Activated naive CD8-positive, alpha-beta T cell treated with anti-CD3 and anti-CD28 coated beads, Interleukin-2, amount 50 U/mL, for 24 hours (primary cell): Measurements from ENCODE around the gene GAREM2.

Experiments
- ATAC-seq: fragments of 150-1000 bp; cut with Tn5 transposase; one replicate; pipeline ENCODE4 v1.10.0; 2021
- DNase-seq: peaks from one replicate; pipeline ENCODE4 v3.0.0; 2021
- H3K27ac Mint-ChIP-seq: one replicate; pipeline ENCODE4 v1.8.0; 2021; ENCODE audit warnings: mild to moderate bottlenecking, mixed read lengths
- H3K27me3 Mint-ChIP-seq: one replicate; pipeline ENCODE4 v1.8.0; 2021; ENCODE audit warnings: mixed read lengths
- H3K36me3 Mint-ChIP-seq: one replicate; pipeline ENCODE4 v1.8.0; 2021; ENCODE audit warnings: low read depth, mixed read lengths
- H3K4me1 Mint-ChIP-seq: one replicate; pipeline ENCODE4 v1.8.0; 2021; ENCODE audit warnings: mixed read lengths
- H3K4me3 Mint-ChIP-seq: one replicate; pipeline ENCODE4 v1.8.0; 2021; ENCODE audit warnings: mild to moderate bottlenecking, moderate library complexity, mixed read lengths
- H3K9me3 Mint-ChIP-seq: one replicate; pipeline ENCODE4 v1.8.0; 2021; ENCODE audit warnings: mixed read lengths

The GAREM2 gene

DNA sequence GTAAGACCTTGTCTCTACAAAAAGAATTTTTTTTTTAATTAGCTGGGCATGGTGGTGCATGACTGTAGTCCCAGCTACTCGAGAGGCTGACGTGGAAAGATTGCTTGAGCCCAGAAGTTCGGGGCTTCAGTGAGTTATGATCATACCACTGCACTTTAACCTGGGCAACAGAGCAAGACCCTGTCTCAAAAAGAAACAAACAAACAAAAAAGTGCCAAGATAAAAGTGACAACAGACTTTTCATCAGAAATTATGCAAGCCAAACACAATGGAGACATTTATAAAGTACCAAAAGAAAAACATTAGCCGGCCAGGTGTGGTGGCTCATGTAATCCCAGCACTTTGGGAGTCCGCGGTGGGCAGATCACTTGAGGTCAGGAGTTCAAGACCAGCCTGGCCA, 44.8 kb downstream of the GAREM2 start:
- Mint-ChIP-seq H3K27me3 (no peaks in the 10 kb centered on the region), H3K27ac (no peak overlapping the region), H3K36me3 (peaks cover 35% of the 10 kb centered on the region), H3K4me3 (no peak overlapping the region), H3K4me1 (no peaks in the 10 kb centered on the region), H3K9me3 (no peaks in the 10 kb centered on the region)
- DNase-seq (no peak), ATAC-seq (no peak)

DNA sequence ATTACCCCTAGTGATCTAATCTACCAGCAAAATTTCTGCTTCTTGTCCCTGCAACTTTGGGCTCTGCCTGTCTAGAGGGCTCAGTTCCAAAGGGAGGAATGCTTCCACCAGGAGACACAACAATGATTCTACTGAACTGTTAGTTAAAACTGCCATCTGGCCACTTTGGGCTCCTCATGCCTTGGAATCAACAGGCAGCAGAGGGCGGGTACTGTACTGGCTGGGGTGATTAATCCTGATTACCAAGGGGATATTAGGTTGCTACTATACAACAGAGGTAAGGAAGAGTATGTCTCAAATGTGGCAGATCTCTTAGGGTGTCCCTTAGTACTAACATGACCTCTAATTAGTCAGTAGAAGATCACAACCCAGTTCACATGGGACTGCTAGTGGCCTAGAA, 50.1 kb downstream of the GAREM2 start:
- Mint-ChIP-seq H3K4me3 (no peak overlapping the region), H3K9me3 (no peaks in the 10 kb centered on the region), H3K4me1 (no peaks in the 10 kb centered on the region), H3K27me3 (no peaks in the 10 kb centered on the region), H3K36me3 (peaks cover 41% of the 10 kb centered on the region), H3K27ac (no peak overlapping the region)
- ATAC-seq (no peak), DNase-seq (no peak)

DNA sequence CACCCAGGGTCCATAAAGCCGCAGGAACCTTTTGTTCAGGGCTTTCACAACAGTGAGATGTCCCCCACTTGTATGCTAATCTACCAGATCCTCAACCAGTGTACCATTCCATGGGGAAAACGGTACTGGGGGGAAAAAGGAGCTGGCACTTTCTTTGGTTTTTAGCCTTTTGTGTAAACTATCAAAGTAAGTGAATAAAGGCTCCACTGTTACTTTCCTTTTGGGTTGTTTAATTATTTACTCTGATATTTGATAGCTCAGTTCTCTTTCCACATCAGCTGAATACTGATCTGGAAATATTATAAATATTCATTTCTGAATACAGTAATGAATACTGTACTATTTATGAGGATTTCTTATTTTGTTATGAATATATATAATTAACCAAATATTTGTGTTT, 51.2 kb downstream of the GAREM2 start:
- H3K4me1 Mint-ChIP-seq, result no peaks in the 10 kb centered on the region
- peaks cover 42% of the 10 kb centered on the region for H3K36me3 Mint-ChIP-seq
- ATAC-seq, result no peak
- no peak overlapping the region for H3K27ac Mint-ChIP-seq
- no peaks in the 10 kb centered on the region for H3K27me3 Mint-ChIP-seq
- H3K9me3 Mint-ChIP-seq, result no peaks in the 10 kb centered on the region
- DNase-seq, result no peak
- H3K4me3 Mint-ChIP-seq, result no peak overlapping the region

DNA sequence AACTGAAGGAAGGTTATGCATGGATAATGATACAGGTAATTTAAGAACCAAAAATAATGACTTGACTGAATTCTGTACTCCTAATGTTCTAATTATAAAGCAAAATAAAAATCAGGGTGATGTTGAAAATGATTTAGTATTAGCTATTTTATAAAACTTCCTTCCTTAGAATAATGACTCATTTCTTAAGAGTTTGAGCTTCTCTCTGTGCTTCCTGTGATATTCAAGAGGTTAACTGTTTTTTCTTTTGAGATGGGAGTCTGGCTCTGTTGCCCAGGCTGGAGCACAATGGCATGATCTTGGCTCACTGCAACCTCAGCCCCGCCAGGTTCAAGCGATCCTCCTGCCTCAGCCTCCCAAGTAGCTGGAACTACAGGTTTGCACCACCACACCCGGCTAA, 56.7 kb downstream of the GAREM2 start:
- no peak for DNase-seq
- Mint-ChIP-seq H3K27ac (no peak overlapping the region), H3K9me3 (no peaks in the 10 kb centered on the region), H3K27me3 (no peaks in the 10 kb centered on the region), H3K4me3 (no peak overlapping the region), H3K4me1 (no peaks in the 10 kb centered on the region), H3K36me3 (peaks cover 55% of the 10 kb centered on the region)
- no peak for ATAC-seq

DNA sequence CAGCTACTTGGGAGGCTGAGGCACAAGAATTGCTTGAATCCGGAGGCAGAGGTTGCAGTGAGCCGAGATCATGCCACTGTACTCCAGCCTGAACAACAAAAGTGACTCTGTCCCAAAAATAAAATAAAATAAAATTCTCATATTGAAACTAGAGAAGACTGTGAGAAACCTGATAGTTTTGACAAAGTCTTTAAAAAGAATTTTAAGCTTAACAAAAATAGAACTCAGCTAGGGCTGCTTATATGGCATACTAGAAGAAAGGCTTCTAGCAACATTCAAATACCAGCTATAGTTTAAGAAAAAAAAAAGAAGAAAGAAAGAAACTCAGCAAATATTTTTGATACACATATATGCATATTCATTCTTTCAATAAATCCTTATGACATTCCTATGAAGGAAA, 57.9 kb downstream of the GAREM2 start:
- DNase-seq (no peak), ATAC-seq (no peak)
- Mint-ChIP-seq H3K4me3 (no peak overlapping the region), H3K27ac (no peak overlapping the region), H3K36me3 (peaks cover 58% of the 10 kb centered on the region), H3K27me3 (no peaks in the 10 kb centered on the region), H3K9me3 (no peaks in the 10 kb centered on the region), H3K4me1 (no peaks in the 10 kb centered on the region)

GRCh38 chr2:26235089-26235488, 62.2 kb downstream of the GAREM2 start:
- H3K4me1 Mint-ChIP-seq, result peaks cover 1% of the 10 kb centered on the region
- no peak overlapping the region for H3K27ac Mint-ChIP-seq
- H3K27me3 Mint-ChIP-seq, result no peaks in the 10 kb centered on the region
- peaks cover 41% of the 10 kb centered on the region for H3K36me3 Mint-ChIP-seq
- H3K9me3 Mint-ChIP-seq, result no peaks in the 10 kb centered on the region
- DNase-seq (no peak), ATAC-seq (no peak)
- no peak overlapping the region for H3K4me3 Mint-ChIP-seq

DNA sequence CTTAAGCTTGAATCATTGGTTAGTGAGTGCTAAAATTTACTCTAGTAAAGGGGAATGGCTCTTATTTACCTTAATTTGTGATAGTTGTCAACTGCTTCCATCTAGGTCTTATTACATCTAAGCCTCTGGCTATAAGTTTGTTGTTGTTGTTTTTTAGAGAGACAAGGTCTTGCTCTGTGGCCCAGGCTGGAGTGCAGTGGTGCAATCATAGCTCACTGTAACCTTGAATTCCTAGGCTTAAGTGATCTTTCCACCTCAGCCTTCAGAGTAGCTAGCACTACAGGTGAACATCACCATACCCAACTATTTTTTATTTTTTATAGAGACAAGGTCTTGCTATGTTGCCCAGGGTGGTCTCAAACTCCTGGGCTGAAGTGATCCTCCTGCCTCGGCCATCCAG, 65.0 kb downstream of the GAREM2 start:
- ATAC-seq (no peak), DNase-seq (no peak)
- H3K4me3 Mint-ChIP-seq, result no peak overlapping the region
- H3K9me3 Mint-ChIP-seq, result no peaks in the 10 kb centered on the region
- H3K36me3 Mint-ChIP-seq, result peaks cover 32% of the 10 kb centered on the region
- H3K27me3 Mint-ChIP-seq, result no peaks in the 10 kb centered on the region
- no peak overlapping the region for H3K27ac Mint-ChIP-seq
- H3K4me1 Mint-ChIP-seq, result peaks cover 26% of the 10 kb centered on the region

GRCh38 chr2:26238311-26238958, 65.5 kb downstream of the GAREM2 start:
- Mint-ChIP-seq H3K4me1 (peaks cover 31% of the 10 kb centered on the region), H3K4me3 (no peak overlapping the region), H3K27me3 (no peaks in the 10 kb centered on the region), H3K36me3 (peaks cover 31% of the 10 kb centered on the region), H3K27ac (no peak overlapping the region), H3K9me3 (no peaks in the 10 kb centered on the region)
- no peak for ATAC-seq
- no peak for DNase-seq
